Sigmoid colon (tissue), 7 donors: Measurements from ENCODE around the gene CACNG7. TPM values are rescaled to one million over a fixed set of nuclear protein-coding genes. Genes with fewer than 3 reads are reported as not detected.
A peak's percentile ranks its signal among the peaks of the same experiment; 100 is the strongest.

Source experiments
- DNase-seq: peaks from one replicate; pipeline ENCODE4 v3.0.0-alpha.2; 2019
- H3K27ac ChIP-seq, 4 donors: fragments of 200-600 bp; sonication (generic); one replicate each; pipeline ENCODE4 v1.5.1; 2016 to 2019; ENCODE audit warnings: mild to moderate bottlenecking in 1 of 4
- H3K27me3 ChIP-seq, 3 donors: fragments of 200-600 bp; sonication (generic); one replicate each; pipeline ENCODE4 v1.5.1; 2019; ENCODE audit warnings: mild to moderate bottlenecking in 1 of 3
- H3K36me3 ChIP-seq, 4 donors: fragments of 200-600 bp; sonication (generic); one replicate each; pipeline ENCODE4 v1.5.1; 2016 to 2019
- H3K4me1 ChIP-seq, 4 donors: fragments of 200-600 bp; sonication (generic); one replicate each; pipeline ENCODE4 v1.5.1; 2017 to 2019
- H3K4me3 ChIP-seq, 4 donors: fragments of 200-600 bp; sonication (generic); one replicate each; pipeline ENCODE4 v1.5.1; 2017 to 2019; ENCODE audit warnings: mild to moderate bottlenecking in 2 of 4, moderate library complexity in 1 of 4
- H3K9me3 ChIP-seq, 4 donors: fragments of 200-600 bp in 3 of 4; sonication (generic) in 3 of 4; one replicate each; pipeline versions ENCODE4 v1.5.1 to v1.6.1; 2013 to 2019
- CTCF ChIP-seq, 4 experiments: fragments of 450-650 bp in 3 of 4; fragments of 200-600 bp in 1 of 4; IDR thresholded peaks; one replicate each; pipeline ENCODE4 v1.5.1; 2016 to 2019; ENCODE audit warnings: antibody characterized with exemption in 4 of 4, mild to moderate bottlenecking in 3 of 4, moderate library complexity in 2 of 4
- EP300 ChIP-seq, 4 donors: sonication (generic); formaldehyde crosslinking; IDR thresholded peaks; one replicate each; pipeline ENCODE4 v1.6.1; 2017; ENCODE audit warnings: antibody characterized with exemption in 4 of 4
- POLR2A ChIP-seq, 2 donors: fragments of 450-650 bp; IDR thresholded peaks; one replicate each; pipeline ENCODE4 v1.6.1; 2016; ENCODE audit warnings: antibody characterized with exemption in 2 of 2, mild to moderate bottlenecking in 2 of 2, moderate library complexity in 2 of 2
- POLR2AphosphoS5 ChIP-seq, 4 donors: sonication (generic); formaldehyde crosslinking; IDR thresholded peaks; one replicate each; pipeline ENCODE4 v1.6.1; 2017; ENCODE audit warnings: antibody characterized with exemption in 4 of 4
- WGBS, 2 donors: extraction: QIAGEN DNeasy Blood & Tissue Kit; methylation state at CpG; one replicate each; pipeline ENCODE4 v1.1.7; 2013; 5-methylcytosine and 5-hydroxymethylcytosine counted together
- intact Hi-C: fragments of 100-400 bp; cut with DNase I; formaldehyde crosslinking; loops from one replicate; pipeline ENCODE4 v1.15.1; 2023
- polyA plus RNA-seq, 3 donors: library from polyadenylated mRNA; stranded (reverse); fragments of 200-250 nt; gene quantifications; one replicate each; pipeline ENCODE4 v1.2.3, GENCODE V29; 2013
- total RNA-seq, 4 donors: library from RNA; depleted of rRNA; stranded (reverse); fragments of >200 nt; gene quantifications; one replicate each; pipeline ENCODE4 v1.1.0, GENCODE V29; 2016
- donor health status: healthy with polysubstance abuse.
- donor health status: Bipolar disorder and iron deficiency.
- donor health status: healthy.

Gene CACNG7
- total and polyA plus RNA-seq, 7 donors, result 0.20 TPM; not detected in 6

GRCh38 chr19:53988981-53989380, 79.9 kb downstream of the CACNG7 start:
- intact Hi-C loops, result no loop called here
- peaks cover 0 to 15% (median 10%) of the 10 kb centered on the region in 4 donors for H3K4me1 ChIP-seq
- no peak overlapping the region for H3K27ac ChIP-seq
- H3K9me3 ChIP-seq, result no peaks in the 10 kb centered on the region
- TF ChIP-seq POLR2A (IDR thresholded peaks at IDR 0.05) (no peak), POLR2AphosphoS5 (IDR thresholded peaks at IDR 0.05) (no peak), EP300 (IDR thresholded peaks at IDR 0.05) (no peak), CTCF (IDR thresholded peaks at IDR 0.05) (no peak)
- H3K27me3 ChIP-seq, result peaks cover 26 to 48% (median 33%) of the 10 kb centered on the region in 3 donors
- H3K36me3 ChIP-seq, result no peaks in the 10 kb centered on the region
- H3K4me3 ChIP-seq, result no peak overlapping the region
- DNase-seq, result no peak
- 83 to 89% methylated on average over 6 of the region's 6 CpGs for WGBS, 2 donors

GRCh38 chr19:53989600-53990533, 80.8 kb downstream of the CACNG7 start:
- WGBS, 2 donors, result 49 to 69% methylated on average over 22 of the region's 22 CpGs
- no peak overlapping the region for H3K4me3 ChIP-seq
- H3K9me3 ChIP-seq, result no peaks in the 10 kb centered on the region
- H3K27ac ChIP-seq, result no peak overlapping the region
- intact Hi-C loops, result no loop called here
- DNase-seq, result no peak
- peaks cover 30 to 50% (median 38%) of the 10 kb centered on the region in 3 donors for H3K27me3 ChIP-seq
- H3K36me3 ChIP-seq, result no peaks in the 10 kb centered on the region
- no peak for TF ChIP-seq CTCF (IDR thresholded peaks at IDR 0.05)
- no peak for TF ChIP-seq EP300 (IDR thresholded peaks at IDR 0.05)
- no peak for TF ChIP-seq POLR2AphosphoS5 (IDR thresholded peaks at IDR 0.05)
- no peak for TF ChIP-seq POLR2A (IDR thresholded peaks at IDR 0.05)
- H3K4me1 ChIP-seq, result peaks cover 0 to 15% (median 10%) of the 10 kb centered on the region in 4 donors

GRCh38 chr19:53991224-53992113, 82.4 kb downstream of the CACNG7 start, which contains the start of gene CACNG6:
Gene CACNG6 (plus strand): TSS chr19:53991637. CDS start chr19:53992878, 1,241 bp downstream.
- TF ChIP-seq POLR2A (IDR thresholded peaks at IDR 0.05) (no peak), POLR2AphosphoS5 (IDR thresholded peaks at IDR 0.05) (no peak), EP300 (IDR thresholded peaks at IDR 0.05) (no peak), CTCF (IDR thresholded peaks at IDR 0.05) (no peak)
- intact Hi-C loops, result no loop called here
- Histone ChIP-seq H3K36me3 (no peaks in the 10 kb centered on the region), H3K4me1 (peaks cover 0 to 15% (median 10%) of the 10 kb centered on the region in 4 donors), H3K27me3 (peaks cover 30 to 63% (median 51%) of the 10 kb centered on the region in 3 donors), H3K4me3 (peak within 1 kb of the TSS in 3 of 4 donors; percentile 25 to 50 (median 39)), H3K9me3 (no peaks in the 10 kb centered on the region), H3K27ac (no peak within 1 kb of the TSS)
- WGBS, 2 donors, result 6% methylated on average over 66 of the region's 66 CpGs
- no peak for DNase-seq

GRCh38 chr19:53992211-53992610, 83.1 kb downstream of the CACNG7 start:
- H3K4me1 ChIP-seq, result peaks cover 0 to 15% (median 10%) of the 10 kb centered on the region in 4 donors
- H3K4me3 ChIP-seq, result no peak overlapping the region
- H3K27ac ChIP-seq, result no peak overlapping the region
- no peak for TF ChIP-seq EP300 (IDR thresholded peaks at IDR 0.05)
- intact Hi-C loops, result no loop called here
- no peaks in the 10 kb centered on the region for H3K9me3 ChIP-seq
- WGBS, 2 donors, result 76 to 84% methylated on average over 9 of the region's 9 CpGs
- H3K36me3 ChIP-seq, result no peaks in the 10 kb centered on the region
- H3K27me3 ChIP-seq, result peaks cover 30 to 63% (median 51%) of the 10 kb centered on the region in 3 donors
- DNase-seq, result no peak
